Sigmoid colon (tissue), 7 donors: Measurements from ENCODE around the gene UBXN10. TPM values are rescaled to one million over a fixed set of nuclear protein-coding genes. Genes with fewer than 3 reads are reported as not detected.
A peak's percentile ranks its signal among the peaks of the same experiment; 100 is the strongest.

Source experiments
- DNase-seq: peaks from one replicate; pipeline ENCODE4 v3.0.0-alpha.2; 2019
- H3K27ac ChIP-seq, 4 donors: fragments of 200-600 bp; sonication (generic); one replicate each; pipeline ENCODE4 v1.5.1; 2016 to 2019; ENCODE audit warnings: mild to moderate bottlenecking in 1 of 4
- H3K27me3 ChIP-seq, 3 donors: fragments of 200-600 bp; sonication (generic); one replicate each; pipeline ENCODE4 v1.5.1; 2019; ENCODE audit warnings: mild to moderate bottlenecking in 1 of 3
- H3K36me3 ChIP-seq, 4 donors: fragments of 200-600 bp; sonication (generic); one replicate each; pipeline ENCODE4 v1.5.1; 2016 to 2019
- H3K4me1 ChIP-seq, 4 donors: fragments of 200-600 bp; sonication (generic); one replicate each; pipeline ENCODE4 v1.5.1; 2017 to 2019
- H3K4me3 ChIP-seq, 4 donors: fragments of 200-600 bp; sonication (generic); one replicate each; pipeline ENCODE4 v1.5.1; 2017 to 2019; ENCODE audit warnings: mild to moderate bottlenecking in 2 of 4, moderate library complexity in 1 of 4
- H3K9me3 ChIP-seq, 4 donors: fragments of 200-600 bp in 3 of 4; sonication (generic) in 3 of 4; one replicate each; pipeline versions ENCODE4 v1.5.1 to v1.6.1; 2013 to 2019
- CTCF ChIP-seq, 4 experiments: fragments of 450-650 bp in 3 of 4; fragments of 200-600 bp in 1 of 4; IDR thresholded peaks; one replicate each; pipeline ENCODE4 v1.5.1; 2016 to 2019; ENCODE audit warnings: antibody characterized with exemption in 4 of 4, mild to moderate bottlenecking in 3 of 4, moderate library complexity in 2 of 4
- EP300 ChIP-seq, 4 donors: sonication (generic); formaldehyde crosslinking; IDR thresholded peaks; one replicate each; pipeline ENCODE4 v1.6.1; 2017; ENCODE audit warnings: antibody characterized with exemption in 4 of 4
- POLR2A ChIP-seq, 2 donors: fragments of 450-650 bp; IDR thresholded peaks; one replicate each; pipeline ENCODE4 v1.6.1; 2016; ENCODE audit warnings: antibody characterized with exemption in 2 of 2, mild to moderate bottlenecking in 2 of 2, moderate library complexity in 2 of 2
- POLR2AphosphoS5 ChIP-seq, 4 donors: sonication (generic); formaldehyde crosslinking; IDR thresholded peaks; one replicate each; pipeline ENCODE4 v1.6.1; 2017; ENCODE audit warnings: antibody characterized with exemption in 4 of 4
- WGBS, 2 donors: extraction: QIAGEN DNeasy Blood & Tissue Kit; methylation state at CpG; one replicate each; pipeline ENCODE4 v1.1.7; 2013; 5-methylcytosine and 5-hydroxymethylcytosine counted together
- intact Hi-C: fragments of 100-400 bp; cut with DNase I; formaldehyde crosslinking; loops from one replicate; pipeline ENCODE4 v1.15.1; 2023
- polyA plus RNA-seq, 3 donors: library from polyadenylated mRNA; stranded (reverse); fragments of 200-250 nt; gene quantifications; one replicate each; pipeline ENCODE4 v1.2.3, GENCODE V29; 2013
- total RNA-seq, 4 donors: library from RNA; depleted of rRNA; stranded (reverse); fragments of >200 nt; gene quantifications; one replicate each; pipeline ENCODE4 v1.1.0, GENCODE V29; 2016
- donor health status: healthy with polysubstance abuse.
- donor health status: Bipolar disorder and iron deficiency.
- donor health status: healthy.

The UBXN10 gene
- total and polyA plus RNA-seq, 7 donors = 2.9 to 25.0 (median 14.6) TPM

GRCh38 chr1:20178634-20179370, 7.1 kb upstream of the UBXN10 start:
- no peaks in the 10 kb centered on the region for H3K9me3 ChIP-seq
- peak; percentile 80 for DNase-seq
- H3K27ac ChIP-seq = peak overlapping the region; percentile 73 to 99 (median 78)
- intact Hi-C loops = no loop called here
- 87 to 90% methylated on average over 13 of the region's 13 CpGs for WGBS, 2 donors
- H3K27me3 ChIP-seq = no peaks in the 10 kb centered on the region
- TF ChIP-seq EP300 (IDR thresholded peaks at IDR 0.05) (peak; percentile 1 to 91 (median 76)), POLR2A (IDR thresholded peaks at IDR 0.05) (no peak), CTCF (IDR thresholded peaks at IDR 0.05) (no peak), POLR2AphosphoS5 (IDR thresholded peaks at IDR 0.05) (peak; percentile 34 to 68 (median 56))
- H3K36me3 ChIP-seq = no peaks in the 10 kb centered on the region
- H3K4me3 ChIP-seq = peak overlapping the region in 1 of 4 donors; percentile 13
- H3K4me1 ChIP-seq = peaks cover 0 to 79% (median 39%) of the 10 kb centered on the region in 4 donors

- WGBS, 2 donors = 94 to 97% methylated on average over 2 of the region's 2 CpGs
- Histone ChIP-seq H3K27ac (peak overlapping the region; percentile 73 to 99 (median 78)), H3K9me3 (no peaks in the 10 kb centered on the region), H3K4me3 (peak overlapping the region in 1 of 4 donors; percentile 13), H3K36me3 (no peaks in the 10 kb centered on the region), H3K27me3 (no peaks in the 10 kb centered on the region), H3K4me1 (peaks cover 0 to 77% (median 42%) of the 10 kb centered on the region in 4 donors)
- no peak for DNase-seq
- intact Hi-C loops = loop anchor here (10.0 kb wide), 1 partner anchor 975 kb away; no protein-coding TSS in a partner anchor
- TF ChIP-seq POLR2A (IDR thresholded peaks at IDR 0.05) (no peak), EP300 (IDR thresholded peaks at IDR 0.05) (no peak)
Measured at GRCh38 chr1:20179371-20180128, 6.3 kb upstream of the UBXN10 start.

GRCh38 chr1:20180129-20180843, 5.6 kb upstream of the UBXN10 start:
- Histone ChIP-seq H3K27ac (peak overlapping the region in 3 of 4 donors; percentile 75 to 99 (median 80)), H3K4me1 (peaks cover 0 to 77% (median 44%) of the 10 kb centered on the region in 4 donors), H3K27me3 (no peaks in the 10 kb centered on the region), H3K9me3 (no peaks in the 10 kb centered on the region), H3K4me3 (no peak overlapping the region), H3K36me3 (no peaks in the 10 kb centered on the region)
- no peak for TF ChIP-seq EP300 (IDR thresholded peaks at IDR 0.05)
- 87 to 91% methylated on average over 6 of the region's 6 CpGs for WGBS, 2 donors
- intact Hi-C loops = loop anchor here (10.0 kb wide), 1 partner anchor 975 kb away; no protein-coding TSS in a partner anchor
- DNase-seq = no peak

GRCh38 chr1:20180844-20181207, 5.1 kb upstream of the UBXN10 start:
- intact Hi-C loops = loop anchor here (10.0 kb wide), 1 partner anchor 976 kb away; no protein-coding TSS in a partner anchor
- Histone ChIP-seq H3K4me1 (peaks cover 0 to 77% (median 49%) of the 10 kb centered on the region in 4 donors), H3K27ac (peak overlapping the region in 2 of 4 donors; percentile 75 to 99), H3K4me3 (no peak overlapping the region), H3K9me3 (no peaks in the 10 kb centered on the region), H3K27me3 (no peaks in the 10 kb centered on the region), H3K36me3 (no peaks in the 10 kb centered on the region)
- no peak for DNase-seq
- TF ChIP-seq CTCF (IDR thresholded peaks at IDR 0.05) = no peak
- no peak for TF ChIP-seq POLR2AphosphoS5 (IDR thresholded peaks at IDR 0.05)
- no peak for TF ChIP-seq EP300 (IDR thresholded peaks at IDR 0.05)
- no peak for TF ChIP-seq POLR2A (IDR thresholded peaks at IDR 0.05)
- 84 to 85% methylated on average over 3 of the region's 3 CpGs for WGBS, 2 donors

GRCh38 chr1:20182415-20182814, 3.5 kb upstream of the UBXN10 start:
- H3K9me3 ChIP-seq = no peaks in the 10 kb centered on the region
- peaks cover 0 to 84% (median 60%) of the 10 kb centered on the region in 4 donors for H3K4me1 ChIP-seq
- DNase-seq = no peak
- no peaks in the 10 kb centered on the region for H3K27me3 ChIP-seq
- H3K4me3 ChIP-seq = no peak overlapping the region
- intact Hi-C loops = loop anchor here (10.0 kb wide), 1 partner anchor 978 kb away; no protein-coding TSS in a partner anchor
- H3K36me3 ChIP-seq = no peaks in the 10 kb centered on the region
- TF ChIP-seq POLR2A (IDR thresholded peaks at IDR 0.05) = no peak
- TF ChIP-seq EP300 (IDR thresholded peaks at IDR 0.05) = no peak
- no peak for TF ChIP-seq POLR2AphosphoS5 (IDR thresholded peaks at IDR 0.05)
- TF ChIP-seq CTCF (IDR thresholded peaks at IDR 0.05) = no peak
- H3K27ac ChIP-seq = peak overlapping the region in 3 of 4 donors; percentile 95 to 99 (median 98)
